WERI-Rb-1 (cell line): ENCODE measurements around the gene NOX4.
"Not testable (repeated sequence)": the region's sequence is repeated elsewhere in the genome, so short reads cannot be mapped to it uniquely, and the experiment has no call there.

Source experiments
- DNase-seq: peaks from one replicate; pipeline ENCODE4 v3.0.0-alpha.2; 2020
- H3K27ac ChIP-seq: fragments of 250-450 bp; sonication (Bioruptor Pico); 2 replicates; pipeline ENCODE4 v1.5.1; 2020; ENCODE audit warnings: mild to moderate bottlenecking, moderate library complexity
- H3K27me3 ChIP-seq: fragments of 250-450 bp; sonication (Bioruptor Pico); 2 replicates; pipeline ENCODE4 v1.5.1; 2021; ENCODE audit warnings: mild to moderate bottlenecking, low read depth, moderate library complexity; ENCODE audit not compliant: insufficient read depth, severe bottlenecking
- H3K36me3 ChIP-seq: fragments of 250-450 bp; sonication (Bioruptor Pico); 2 replicates; pipeline ENCODE4 v1.5.1; 2020; ENCODE audit warnings: mild to moderate bottlenecking, moderate library complexity
- H3K4me3 ChIP-seq: 2 replicates; pipeline ENCODE4 v1.5.1; 2011; ENCODE audit warnings: low read depth, mild to moderate bottlenecking, control low read depth, low read length
- H3K9me3 ChIP-seq: fragments of 250-450 bp; sonication (Bioruptor Pico); 2 replicates; pipeline ENCODE4 v1.5.1; 2021; ENCODE audit warnings: mild to moderate bottlenecking, moderate library complexity; ENCODE audit not compliant: severe bottlenecking
- CTCF ChIP-seq: IDR thresholded peaks from 2 replicates; pipeline ENCODE4 v1.5.1; 2011; ENCODE audit warnings: low read depth, mild to moderate bottlenecking, control low read depth, inconsistent platforms, low read length

The NOX4 gene

GRCh38 chr11:89405629-89406028, 85.5 kb downstream of the NOX4 start:
- H3K27me3 ChIP-seq: no peaks in the 10 kb centered on the region
- H3K9me3 ChIP-seq: no peaks in the 10 kb centered on the region
- no peak for TF ChIP-seq CTCF

DNA sequence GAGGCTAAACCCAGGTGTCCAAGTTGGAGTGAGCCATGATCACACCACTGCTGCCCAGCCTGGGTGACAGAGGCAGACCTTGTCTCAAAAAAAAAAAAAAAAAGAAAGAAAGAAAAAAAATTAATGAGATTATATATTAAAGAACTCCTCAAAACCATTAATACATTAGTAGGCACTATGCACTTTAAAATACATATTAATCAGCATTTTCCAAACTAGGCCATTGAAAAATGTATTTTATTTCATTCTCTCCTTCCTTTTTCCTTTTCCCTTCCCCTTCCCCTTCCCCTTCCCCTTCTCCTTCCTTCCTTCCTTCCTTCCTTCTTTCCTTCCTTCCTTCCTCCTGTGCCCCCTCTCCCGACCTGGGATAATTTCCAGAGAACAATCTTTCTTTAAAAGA, 99.5 kb downstream of the NOX4 start:
- not testable (repeated sequence) for DNase-seq

More at GRCh38 chr11:89405629-89406028, 85.5 kb downstream of the NOX4 start:
- no peaks in the 10 kb centered on the region for H3K36me3 ChIP-seq
- H3K27ac ChIP-seq: no peak overlapping the region
- no peak for DNase-seq
- H3K4me3 ChIP-seq: no peak overlapping the region

GRCh38 chr11:89387501-89387900, 103.7 kb downstream of the NOX4 start:
- not testable (repeated sequence) for DNase-seq, H3K9me3 ChIP-seq, H3K4me3 ChIP-seq, H3K27me3 ChIP-seq, H3K36me3 ChIP-seq, H3K27ac ChIP-seq

More for the DNA sequence above, 99.5 kb downstream of the NOX4 start:
- not testable (repeated sequence) for H3K4me3 ChIP-seq, H3K27me3 ChIP-seq, H3K36me3 ChIP-seq, H3K9me3 ChIP-seq, H3K27ac ChIP-seq

GRCh38 chr11:89382986-89383385, 108.2 kb downstream of the NOX4 start:
- not testable (repeated sequence) for H3K27ac ChIP-seq, H3K9me3 ChIP-seq, H3K36me3 ChIP-seq, H3K27me3 ChIP-seq, DNase-seq, H3K4me3 ChIP-seq

DNA sequence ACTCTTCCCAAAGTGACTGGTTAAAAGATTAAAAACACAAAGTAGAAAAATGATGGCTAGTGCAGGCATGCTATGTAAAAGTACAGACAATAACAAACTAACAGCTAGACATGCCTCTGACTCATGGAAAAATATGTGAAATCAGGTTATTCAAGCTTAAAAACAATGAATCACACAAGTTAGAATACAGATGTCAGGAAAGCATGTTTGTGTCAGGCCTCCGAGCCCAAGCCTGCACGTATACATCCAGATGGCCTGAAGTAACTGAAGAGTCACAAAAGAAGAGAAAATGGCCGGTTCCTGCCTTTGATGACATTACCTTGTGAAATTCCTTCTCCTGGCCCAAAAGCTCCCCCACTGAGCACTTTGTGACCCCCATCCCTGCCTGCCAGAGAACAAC, 110.1 kb downstream of the NOX4 start:
- H3K27me3 ChIP-seq: no peaks in the 10 kb centered on the region
- DNase-seq: no peak
- TF ChIP-seq CTCF: no peak
- no peak overlapping the region for H3K27ac ChIP-seq
- no peak overlapping the region for H3K4me3 ChIP-seq
- H3K9me3 ChIP-seq: no peaks in the 10 kb centered on the region
- H3K36me3 ChIP-seq: no peaks in the 10 kb centered on the region

DNA sequence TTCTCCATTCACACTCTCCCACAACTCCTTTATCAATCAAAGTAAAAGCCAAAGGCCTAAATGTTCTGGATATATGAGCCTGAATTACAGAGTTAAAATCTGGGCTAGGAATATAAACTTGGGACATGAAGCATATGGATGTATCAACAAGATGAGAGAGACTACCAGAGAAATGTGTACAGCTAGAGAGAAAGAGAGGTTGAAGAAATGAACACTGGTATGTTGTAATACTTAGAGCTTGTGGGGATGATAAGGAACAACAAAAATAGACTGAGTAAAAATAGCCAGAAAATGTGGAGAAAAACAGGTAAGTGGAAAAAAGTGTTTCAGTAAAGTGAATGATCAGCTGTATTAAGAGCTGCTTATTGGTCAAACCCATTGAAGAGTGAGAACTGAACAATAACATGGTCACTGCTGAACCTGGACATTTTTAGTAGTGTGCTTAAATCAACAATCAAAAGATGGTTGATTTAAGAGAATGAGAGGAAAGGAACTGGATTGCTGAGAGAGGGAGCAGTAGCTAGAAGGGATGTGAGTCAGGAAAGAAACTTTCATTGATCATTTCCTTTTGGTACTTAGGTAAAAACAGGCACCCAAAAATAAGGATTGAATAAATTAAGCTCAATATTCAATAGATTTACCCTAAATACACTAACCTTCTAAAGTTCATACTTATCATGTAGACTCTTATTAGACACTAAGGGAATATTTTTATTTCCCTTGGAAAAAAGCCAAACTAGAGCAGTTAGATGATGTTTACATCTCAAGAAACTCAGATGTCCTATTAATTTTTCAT, 111.0 kb downstream of the NOX4 start:
- not testable (repeated sequence) for H3K27me3 ChIP-seq, H3K36me3 ChIP-seq, H3K4me3 ChIP-seq, H3K27ac ChIP-seq, H3K9me3 ChIP-seq, DNase-seq

GRCh38 chr11:89378986-89379385, 112.2 kb downstream of the NOX4 start:
- H3K27ac ChIP-seq, H3K27me3 ChIP-seq, H3K4me3 ChIP-seq, DNase-seq, H3K36me3 ChIP-seq, H3K9me3 ChIP-seq: not testable (repeated sequence)

GRCh38 chr11:89369356-89369755, 121.8 kb downstream of the NOX4 start:
- H3K4me3 ChIP-seq, H3K9me3 ChIP-seq, H3K36me3 ChIP-seq, DNase-seq, H3K27me3 ChIP-seq, H3K27ac ChIP-seq: not testable (repeated sequence)

GRCh38 chr11:89364856-89365255, 126.3 kb downstream of the NOX4 start:
- not testable (repeated sequence) for H3K4me3 ChIP-seq, H3K36me3 ChIP-seq, H3K9me3 ChIP-seq, H3K27ac ChIP-seq, H3K27me3 ChIP-seq
- DNase-seq: peak; percentile 16
